T-helper 2 cell (primary cell): Measurements from ENCODE around the gene STRN3.
"Not testable (repeated sequence)": the region's sequence is repeated elsewhere in the genome, so short reads cannot be mapped to it uniquely, and the experiment has no call there.

Experiments used
- DNase-seq, 5 experiments: peaks; one replicate each; pipeline versions ENCODE4 v3.0.0 to v3.0.0-alpha.2; 2012 to 2022

The STRN3 gene

DNA sequence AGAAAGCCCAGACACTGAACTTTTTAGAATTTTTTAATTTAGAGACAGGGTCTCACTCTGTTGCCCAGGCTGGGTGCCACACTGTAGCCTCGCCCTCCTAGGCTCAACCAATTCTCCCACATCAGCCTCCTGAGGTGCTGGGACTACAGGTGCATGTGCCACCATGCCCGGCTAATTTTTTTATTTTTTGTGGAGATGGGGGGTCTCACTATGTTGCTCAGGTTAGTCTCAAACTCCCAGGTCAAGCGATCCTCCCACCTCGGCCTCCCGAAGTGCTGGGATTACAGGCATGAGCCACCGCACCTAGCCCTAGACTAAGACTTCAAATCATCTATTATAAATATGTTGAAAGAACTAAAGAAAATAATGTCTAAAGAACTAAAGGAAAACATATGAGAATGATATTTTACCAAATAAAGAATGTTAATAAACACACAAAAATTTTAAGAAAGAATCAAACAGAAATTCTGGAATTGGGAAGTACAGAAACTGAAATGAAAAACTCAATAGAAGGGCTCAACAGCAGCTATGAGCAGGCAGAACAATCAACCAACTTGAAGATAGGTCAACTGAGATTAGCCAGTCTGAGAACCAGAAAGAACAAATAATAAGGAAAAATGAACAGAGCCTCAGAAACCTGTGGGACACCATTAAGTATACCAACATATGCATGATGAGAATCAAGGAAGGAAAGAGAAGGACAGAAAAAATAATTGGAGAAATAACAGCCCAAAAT is 27.0 kb downstream of the STRN3 start:
- DNase-seq, result no peak

DNA sequence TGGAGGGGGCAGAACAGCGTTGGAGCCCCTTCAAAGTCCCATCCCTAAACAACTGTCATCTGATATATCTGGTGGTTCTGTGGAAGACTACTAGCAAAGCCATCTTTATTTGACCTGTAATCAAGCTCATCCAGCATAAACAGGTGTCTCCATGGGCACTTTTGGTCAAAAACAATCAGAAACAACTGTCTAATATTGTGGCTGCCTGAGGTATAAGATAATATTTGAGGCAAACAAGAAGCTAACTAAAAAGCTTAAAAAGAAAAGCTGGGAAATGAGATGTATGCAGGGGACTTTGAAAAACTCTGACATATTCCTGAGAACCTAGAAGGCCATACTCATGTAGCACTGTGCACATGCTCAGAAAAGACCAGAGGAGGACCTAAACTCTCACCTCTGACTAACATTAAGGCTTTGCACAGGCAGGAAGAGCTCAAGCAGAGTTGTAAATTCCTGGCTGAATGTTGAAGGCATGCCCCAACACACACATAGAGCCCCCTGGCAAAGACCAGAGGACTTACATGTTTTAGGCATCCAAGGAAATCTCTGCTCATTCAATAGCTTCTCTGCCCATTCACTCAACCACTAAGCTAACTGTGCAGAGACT is 28.0 kb downstream of the STRN3 start:
- no peak for DNase-seq

DNA sequence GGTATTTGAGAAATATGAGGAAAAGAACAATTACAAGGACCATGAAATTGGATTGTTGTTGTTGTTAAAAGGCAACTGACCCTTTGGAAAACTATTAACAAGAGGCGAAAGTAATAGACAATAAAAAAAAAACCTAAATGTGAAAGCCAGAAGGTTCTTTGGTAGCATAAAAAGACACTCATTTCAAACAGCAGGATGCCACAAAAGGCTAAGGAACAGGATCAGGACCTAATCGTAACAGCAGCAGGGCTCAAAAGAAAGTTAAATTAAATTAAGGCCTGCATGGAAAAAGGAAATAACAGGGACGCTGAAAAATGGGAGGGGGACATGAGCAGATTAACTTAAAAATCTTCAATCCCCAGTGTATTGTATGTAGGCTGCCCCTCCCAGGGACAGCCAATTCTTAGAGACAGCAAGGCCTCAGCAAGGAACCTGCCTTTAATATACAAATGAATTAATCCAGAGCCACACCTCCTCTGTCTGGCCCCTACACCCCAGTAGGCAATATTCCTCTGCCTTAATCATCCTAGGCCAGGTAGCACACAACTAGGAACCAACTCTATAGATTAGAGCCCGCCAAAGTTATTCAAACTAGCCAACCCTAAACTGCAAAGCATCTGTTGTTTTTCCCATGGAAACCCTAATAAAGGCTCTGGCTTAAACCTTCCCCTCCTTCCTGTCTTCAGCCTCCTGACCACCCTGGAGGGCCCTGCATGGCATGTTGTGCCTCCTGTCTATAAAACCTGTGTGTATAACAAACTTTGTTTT is 29.1 kb downstream of the STRN3 start:
- DNase-seq, result no peak

DNA sequence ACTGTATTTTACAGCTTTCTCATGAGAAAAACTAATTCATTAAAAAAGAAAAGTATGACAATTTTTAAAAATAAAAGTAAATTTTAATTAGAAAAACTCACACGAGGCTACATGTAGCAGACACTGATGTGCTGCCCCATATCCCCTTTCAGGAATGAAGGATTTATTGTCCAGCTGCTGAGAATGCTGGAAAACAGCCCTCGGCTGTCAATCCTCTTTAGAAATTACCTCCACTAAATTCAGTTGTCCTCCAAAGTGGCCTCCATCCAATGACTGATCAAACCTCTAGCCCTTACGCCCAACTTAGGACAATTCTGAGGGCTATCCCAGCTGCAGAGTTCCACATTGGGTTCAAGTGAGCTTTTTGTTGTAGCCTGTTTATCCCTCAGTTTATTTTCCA is 30.5 kb downstream of the STRN3 start:
- DNase-seq, result no peak

DNA sequence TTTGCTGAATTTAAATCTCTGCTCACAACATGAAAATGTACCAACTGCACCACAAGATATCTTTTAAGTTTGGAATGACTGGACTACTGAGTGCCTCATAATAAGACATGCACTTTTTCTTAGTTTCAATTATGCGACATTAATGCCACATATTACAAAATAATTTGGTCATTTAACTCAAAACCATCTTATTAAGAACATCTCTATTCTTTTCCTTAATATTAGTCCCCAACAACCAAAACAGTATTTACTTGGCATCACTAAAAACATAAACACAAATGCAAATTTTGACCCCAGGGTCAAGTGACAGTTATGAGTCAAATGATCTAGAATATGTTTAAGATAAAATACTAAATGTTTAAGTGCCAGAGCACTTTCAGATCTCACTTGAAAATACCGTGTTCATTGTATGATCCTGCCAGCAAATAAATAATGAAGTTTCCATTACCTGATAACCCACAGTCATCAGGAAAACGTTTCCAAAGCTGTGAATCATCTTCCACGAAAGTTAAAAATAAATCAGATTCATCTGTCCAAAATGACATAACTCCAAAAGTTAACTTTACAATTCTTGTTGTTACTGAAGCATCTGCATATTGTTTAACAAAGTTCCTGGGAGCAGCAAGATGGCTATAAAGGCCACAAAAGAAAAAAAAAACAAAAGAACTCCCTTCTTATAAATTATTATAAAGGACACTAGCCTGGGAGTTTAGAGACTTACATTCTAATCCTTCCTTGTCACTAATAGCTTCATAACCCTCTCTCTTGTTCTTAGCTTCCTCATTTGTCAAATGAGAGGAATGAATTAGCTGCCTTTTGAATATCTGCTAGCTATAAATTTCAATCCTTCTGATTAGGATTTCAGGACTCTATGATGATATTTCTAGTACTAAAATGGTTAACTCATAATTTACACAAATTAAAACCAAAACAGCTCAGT is 31.2 kb downstream of the STRN3 start:
- peak in 1 of 5 experiments; percentile 56 for DNase-seq

DNA sequence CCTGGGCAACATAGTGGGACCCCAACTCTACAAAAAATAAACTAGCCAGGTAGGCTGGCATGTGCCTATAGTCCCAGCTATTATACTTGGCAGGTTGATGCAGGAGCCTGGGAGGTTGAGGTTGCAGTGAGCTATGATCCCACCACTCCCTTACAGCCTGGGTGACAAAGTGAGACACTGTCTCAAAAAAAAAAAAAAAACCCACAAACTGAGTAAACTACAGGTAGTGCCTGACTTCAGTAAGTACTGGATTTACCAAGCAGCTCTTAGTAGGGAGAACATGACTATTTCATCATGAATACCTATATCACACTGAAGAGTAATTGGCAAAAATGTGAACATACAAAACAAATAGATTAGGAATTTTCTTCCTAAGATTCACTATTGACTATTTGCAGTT is 33.1 kb downstream of the STRN3 start:
- no peak for DNase-seq

DNA sequence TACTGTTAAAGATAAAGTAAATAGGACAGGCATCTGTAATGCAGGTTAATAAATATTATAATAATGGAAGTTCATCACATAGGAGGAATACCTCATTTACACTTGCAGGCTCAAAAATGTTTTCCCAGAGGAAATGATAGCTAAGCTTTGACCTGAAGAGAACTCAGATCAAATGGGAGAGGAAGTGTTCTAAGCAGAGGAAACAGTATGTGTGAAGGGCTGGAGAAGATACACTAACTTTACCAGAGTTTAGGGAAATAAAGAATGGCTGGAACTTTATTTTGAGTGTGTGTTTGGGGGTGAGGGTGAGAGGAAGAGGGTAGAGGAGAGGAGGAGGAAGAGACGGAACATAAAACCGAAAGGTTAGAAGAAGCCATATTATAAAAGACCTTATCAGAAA is 34.8 kb downstream of the STRN3 start:
- no peak for DNase-seq

DNA sequence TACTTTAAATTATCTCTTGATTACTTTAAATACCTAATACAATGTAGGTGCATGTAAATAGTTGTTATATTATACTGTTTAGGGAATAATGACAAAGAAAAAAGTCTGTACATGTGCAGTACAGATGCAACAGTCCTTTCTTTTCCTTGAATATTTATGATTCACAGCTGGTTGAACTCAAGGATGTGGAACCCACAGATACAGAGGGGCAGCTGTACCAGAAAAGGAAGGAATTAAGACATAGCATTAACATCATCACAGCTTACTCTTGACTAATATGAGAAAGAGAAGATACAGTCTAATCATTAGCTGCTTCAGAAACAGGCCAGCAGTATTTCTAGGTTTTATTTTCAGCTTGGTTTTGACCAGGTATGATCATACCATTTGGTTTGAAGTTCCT is 35.4 kb downstream of the STRN3 start:
- no peak for DNase-seq

DNA sequence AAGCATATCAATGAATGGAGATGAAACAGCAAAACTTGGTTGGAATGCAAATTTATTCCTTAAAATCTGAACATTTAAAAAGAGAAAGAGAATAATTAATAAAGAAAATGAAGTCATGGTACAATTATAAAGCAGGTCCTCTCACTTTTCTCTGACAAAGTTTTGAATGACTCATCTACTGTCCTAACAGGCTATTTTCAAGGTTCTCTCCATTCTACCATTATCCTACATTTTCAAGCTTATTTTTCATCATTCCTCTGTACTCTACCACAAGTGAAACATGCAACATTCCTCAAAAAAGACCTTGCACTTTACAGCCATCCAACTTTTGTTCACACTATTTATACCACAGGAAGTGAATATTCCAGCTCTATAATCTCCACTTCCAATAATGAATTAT is 37.7 kb downstream of the STRN3 start:
- DNase-seq, result no peak

DNA sequence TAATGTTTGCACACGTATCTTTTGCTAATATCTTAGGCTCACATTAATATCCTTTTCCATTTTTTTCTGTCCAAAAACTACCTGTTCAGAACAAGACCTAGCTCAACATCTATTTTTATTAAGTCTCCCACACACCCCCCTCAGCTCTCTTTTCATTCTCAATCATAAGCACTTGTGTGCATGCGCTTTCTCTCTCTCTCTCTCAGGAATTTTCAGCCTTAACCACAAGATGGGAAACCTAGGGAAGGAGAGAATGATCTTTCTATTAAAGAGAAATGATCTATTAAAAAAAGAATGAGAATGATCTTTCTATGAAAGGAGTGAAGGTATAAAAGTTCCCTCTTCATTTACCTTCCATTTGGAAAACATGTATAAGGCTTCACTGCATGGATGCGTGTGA is 40.4 kb downstream of the STRN3 start:
- no peak for DNase-seq

DNA sequence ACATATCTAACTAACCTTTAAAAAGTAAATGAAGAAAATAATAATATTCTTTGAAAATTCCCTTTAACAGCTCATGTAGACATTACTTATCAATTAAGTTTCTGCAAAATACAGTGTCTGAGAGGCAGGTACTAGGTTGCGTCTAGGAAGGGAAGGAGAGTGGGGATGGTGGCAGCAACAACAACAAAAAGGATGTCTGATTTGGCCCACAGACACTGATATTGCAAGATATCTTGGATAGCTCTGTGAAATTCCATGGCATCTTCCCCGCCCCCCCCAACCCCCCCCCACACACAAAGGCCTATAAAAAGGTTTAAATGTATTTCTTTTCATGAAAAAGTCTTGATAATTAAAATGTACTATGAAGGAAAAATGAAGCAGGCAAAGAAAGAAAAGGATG is 42.3 kb downstream of the STRN3 start:
- no peak for DNase-seq

DNA sequence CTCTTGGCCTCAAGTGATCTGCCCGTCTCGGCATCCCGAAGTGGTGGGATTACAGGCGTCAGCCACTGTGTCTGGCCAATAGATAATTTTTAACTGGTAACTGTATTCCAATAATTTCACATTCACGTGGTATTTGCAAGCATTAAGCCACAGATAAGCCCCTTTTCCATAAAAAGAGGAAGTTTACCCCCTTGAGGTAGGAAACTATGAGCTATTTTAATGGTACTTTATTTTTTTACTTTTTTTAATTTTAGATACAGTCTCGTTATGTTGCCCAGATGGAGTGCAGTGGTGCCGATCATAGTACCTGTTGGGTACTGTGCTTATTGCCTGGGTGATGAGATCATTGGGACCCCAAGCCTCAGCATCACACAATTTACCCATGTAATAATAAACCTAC is 43.6 kb downstream of the STRN3 start:
- no peak for DNase-seq

DNA sequence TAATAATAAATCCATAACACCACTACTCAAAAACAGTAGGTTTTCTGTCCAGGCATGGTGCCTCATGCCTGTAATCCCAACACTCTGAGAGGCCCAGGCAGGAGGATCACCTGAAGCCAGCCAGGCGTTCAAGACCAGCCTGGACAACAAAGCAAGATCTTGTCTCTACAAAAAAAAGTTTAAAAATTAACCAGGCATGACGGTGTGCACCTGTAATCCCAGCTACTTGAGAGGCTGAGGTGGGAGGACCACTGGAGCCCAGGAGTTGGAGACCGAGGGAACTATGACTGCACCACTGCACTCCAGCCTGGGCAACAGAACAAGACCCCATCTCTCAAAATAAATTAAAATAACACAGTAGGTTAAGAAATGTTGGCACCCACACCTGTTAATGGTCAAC is 45.2 kb downstream of the STRN3 start:
- DNase-seq, result no peak

DNA sequence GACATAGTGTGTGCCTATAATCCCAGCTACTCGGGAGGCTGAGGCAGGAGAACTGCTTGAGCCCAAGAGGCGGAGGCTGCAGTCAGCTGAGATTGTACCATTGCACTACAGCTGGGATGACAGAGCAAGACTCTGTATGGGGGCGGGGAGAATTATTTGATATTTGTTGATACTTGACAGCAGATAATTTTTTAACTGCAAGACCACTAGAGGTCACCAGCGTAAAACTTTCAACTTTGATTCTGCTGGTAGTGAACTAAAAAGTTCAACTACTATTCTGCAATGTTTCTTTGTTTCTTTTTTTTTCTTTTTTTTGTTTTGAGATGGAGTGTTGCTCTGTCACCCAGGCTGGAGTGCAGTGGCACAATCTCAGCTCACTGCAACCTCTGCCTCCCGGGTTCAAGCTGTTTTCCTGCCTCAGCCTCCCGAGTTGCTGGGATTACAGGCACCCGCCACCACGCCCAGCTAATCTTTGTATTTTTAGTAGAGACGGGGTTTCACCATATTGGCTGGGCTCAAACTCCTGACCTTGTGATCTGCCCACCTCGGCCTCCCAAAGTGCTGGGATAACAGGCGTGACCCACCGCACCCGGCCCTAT is 46.0 kb downstream of the STRN3 start:
- peak in 3 of 5 experiments; percentile 10 to 76 (median 28) for DNase-seq

DNA sequence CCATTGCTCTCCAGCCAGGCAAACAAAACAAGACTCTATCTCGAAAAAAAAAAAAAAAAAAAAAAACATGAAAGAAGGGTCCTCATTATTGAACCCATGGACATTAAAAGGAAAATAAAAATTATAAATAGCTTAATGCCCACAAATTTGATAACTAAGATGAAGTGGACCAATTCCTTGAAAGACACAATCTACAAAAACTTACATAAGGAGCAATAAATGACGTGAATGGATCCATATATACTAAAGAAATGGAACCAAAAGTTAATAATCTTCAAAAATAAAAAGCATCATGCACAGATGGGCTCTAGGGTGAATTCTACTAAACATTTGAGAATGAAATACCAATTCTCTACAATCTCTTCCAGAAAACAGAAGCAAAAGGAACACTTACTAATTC is 48.4 kb downstream of the STRN3 start:
- DNase-seq, result no peak

DNA sequence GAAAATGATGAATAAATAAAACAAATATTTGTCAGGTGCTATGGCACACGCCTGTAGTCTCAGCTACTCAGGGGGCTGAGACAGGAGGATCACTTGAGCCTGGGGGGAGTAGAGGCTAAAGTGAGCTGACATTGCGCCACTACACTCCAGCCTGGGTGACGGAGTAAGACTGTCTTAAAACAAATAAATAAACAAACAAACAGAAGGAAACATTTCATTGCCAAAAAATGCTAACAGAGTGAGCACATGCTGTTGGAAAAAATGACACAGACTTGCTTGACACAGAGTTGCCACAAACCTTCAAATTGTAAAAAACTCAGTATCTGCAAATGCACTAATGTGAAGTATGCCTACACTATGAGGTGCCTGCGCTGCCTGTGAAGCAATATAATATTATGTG is 51.6 kb downstream of the STRN3 start:
- DNase-seq, result no peak

DNA sequence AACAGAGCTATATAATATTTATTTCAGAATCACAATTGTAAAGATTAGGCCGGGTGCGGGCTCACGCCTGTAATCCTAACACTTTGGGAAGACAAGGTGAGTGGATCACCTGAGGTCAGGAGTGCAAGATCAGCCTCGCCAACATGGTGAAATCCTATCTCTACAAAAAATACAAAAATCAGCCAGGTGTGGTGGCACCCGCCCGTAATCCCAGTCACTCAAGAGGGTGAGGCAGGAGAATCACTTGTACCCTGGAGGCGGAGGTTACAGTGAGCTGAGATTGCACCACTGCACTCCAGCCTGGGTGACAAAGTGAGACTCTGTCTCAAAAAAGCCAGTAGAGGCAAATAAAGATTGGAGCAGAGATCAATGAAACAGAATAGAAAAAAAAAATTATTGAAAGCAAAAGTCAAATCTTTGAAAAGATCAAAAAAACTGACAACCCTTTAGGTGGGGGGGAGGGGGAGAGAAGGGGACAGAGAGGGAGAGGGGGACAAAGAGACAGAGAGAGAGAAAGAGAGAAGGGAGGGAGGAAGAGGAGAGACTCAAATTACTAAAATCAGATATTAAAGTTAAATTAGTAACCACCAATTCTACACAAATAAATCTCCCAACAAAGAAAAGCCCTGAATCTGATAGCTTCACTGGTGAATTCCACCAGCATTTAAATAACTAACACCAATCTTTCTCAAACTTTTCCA is 53.1 kb downstream of the STRN3 start:
- no peak for DNase-seq

DNA sequence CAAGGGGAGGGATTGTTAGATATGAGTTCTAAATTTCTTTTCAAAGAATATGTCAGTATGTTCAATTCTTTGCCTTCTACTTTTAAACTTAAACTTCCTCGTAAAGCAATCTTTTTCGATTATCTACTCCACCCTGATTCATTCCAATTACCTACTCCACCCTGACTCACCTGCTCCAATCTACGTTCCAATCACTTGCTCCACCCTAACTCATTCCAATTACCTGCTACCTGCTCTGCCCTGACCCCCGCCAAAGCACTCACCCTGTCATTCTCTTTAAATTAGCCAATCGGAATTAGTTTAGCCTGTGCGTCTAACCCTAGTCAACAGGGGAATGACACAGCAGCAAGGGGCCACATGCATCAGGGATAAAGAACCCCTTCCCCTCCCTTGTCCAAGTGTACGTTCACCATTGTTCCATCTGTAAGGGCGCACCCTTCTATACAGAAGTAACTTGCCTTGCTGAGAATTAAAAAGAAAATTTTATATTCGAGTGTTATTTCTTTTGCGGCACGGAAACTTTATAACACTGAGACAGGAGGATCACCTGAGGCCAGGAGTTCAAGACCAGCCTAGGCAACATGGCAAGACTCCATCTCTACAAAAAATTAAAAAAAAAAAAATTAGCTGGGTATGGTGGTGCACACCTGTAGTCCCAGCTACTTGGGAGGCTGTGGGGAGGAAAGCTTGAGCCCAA is 54.0 kb downstream of the STRN3 start:
- DNase-seq, result not testable (repeated sequence)

DNA sequence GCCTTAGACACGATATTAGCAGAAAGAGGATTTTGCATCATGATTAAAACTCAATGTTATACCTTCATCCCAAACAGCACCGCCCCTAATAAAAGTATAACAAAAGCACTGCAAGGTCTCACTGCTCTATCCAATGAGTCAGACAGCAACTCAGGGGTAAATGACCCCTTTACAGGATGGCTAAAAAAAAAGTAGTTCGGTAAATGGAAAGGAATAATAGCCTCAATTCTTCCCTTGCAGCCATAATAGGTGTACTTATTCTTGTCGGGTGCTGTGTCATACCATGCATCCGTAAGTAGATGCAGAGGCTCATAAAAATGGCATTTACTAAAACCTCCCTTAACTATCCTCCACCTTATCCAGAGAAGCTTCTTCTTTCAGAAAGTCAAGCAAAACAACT is 54.6 kb downstream of the STRN3 start:
- DNase-seq, result no peak

DNA sequence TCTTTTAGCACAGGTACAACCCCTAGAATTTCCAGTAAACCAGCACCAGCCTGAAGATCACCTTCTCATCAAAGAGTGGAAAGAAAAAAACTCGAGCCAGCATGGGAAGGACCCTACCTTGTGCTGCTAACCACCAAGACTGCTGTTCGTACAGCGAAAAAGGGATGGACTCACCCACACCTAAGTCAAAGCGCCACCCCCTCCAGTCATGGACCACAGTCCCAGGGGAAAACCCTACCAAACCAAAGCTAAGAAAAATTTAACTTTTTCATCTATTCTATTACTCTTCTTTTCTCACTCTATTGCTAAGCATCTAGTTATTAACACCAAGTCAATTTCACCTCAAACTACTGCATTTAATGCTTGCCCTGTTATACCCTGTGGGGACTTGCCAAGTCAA is 56.4 kb downstream of the STRN3 start:
- DNase-seq, result not testable (repeated sequence)
